HG03060 (cell line): Measurements from ENCODE around the gene PGBD5.
"Not testable (repeated sequence)": the region's sequence is repeated elsewhere in the genome, so short reads cannot be mapped to it uniquely, and the experiment has no call there.

Experiments used
- ATAC-seq: cut with Tn5 transposase; IDR thresholded peaks from one replicate; pipeline ENCODE4 v1.9.1; 2021; ENCODE audit warnings: low read depth, moderate number of reproducible peaks; ENCODE audit not compliant: unreplicated experiment

Gene PGBD5, protein sequence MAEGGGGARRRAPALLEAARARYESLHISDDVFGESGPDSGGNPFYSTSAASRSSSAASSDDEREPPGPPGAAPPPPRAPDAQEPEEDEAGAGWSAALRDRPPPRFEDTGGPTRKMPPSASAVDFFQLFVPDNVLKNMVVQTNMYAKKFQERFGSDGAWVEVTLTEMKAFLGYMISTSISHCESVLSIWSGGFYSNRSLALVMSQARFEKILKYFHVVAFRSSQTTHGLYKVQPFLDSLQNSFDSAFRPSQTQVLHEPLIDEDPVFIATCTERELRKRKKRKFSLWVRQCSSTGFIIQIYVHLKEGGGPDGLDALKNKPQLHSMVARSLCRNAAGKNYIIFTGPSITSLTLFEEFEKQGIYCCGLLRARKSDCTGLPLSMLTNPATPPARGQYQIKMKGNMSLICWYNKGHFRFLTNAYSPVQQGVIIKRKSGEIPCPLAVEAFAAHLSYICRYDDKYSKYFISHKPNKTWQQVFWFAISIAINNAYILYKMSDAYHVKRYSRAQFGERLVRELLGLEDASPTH

DNA sequence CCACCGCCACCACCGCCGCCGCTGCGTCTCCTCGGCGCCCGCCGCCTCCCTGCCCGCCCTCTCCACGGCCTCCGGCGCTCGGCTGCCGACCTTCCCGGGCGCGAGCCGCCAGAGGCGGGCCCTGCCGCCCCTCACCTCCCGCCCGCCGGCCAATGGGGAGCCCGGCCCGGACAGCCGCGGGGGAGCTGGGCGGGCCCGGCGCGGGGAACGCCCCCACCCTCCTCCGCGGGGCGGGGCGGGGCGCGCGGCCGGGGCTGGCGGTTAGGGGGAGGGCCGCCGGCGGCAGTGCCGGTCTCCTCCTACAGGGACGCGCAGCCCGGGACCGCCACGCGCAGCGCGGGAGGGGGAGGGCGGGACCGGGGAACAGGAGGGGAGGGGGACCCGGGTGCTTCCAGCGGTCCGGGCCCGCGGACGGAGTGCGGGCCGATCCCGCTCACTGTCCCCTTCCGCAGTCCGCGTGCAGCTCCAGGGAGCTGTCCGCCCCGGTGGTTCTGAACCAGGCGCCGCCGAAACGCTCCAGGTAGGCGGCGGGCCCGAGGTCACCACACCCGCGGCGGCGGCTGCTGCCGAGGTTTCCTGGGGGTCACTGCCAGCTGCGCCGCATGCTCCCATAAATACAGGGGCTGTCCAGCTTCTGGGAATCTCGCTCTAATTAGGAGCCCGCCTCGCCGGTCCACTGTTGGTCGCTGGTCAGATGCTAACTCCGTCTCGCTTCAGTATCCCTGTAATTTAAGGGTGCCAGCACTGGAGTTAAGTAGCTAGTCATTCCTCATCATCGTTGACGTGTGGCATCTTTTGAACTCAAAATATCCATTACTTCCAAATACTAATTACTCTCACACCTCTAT lies at the start of gene PGBD5:
PGBD5 (minus strand) TSS at position 87 of the 848 bp plus-strand sequence. CDS start 404 bp downstream, outside the sequence.
- no peak for ATAC-seq

DNA sequence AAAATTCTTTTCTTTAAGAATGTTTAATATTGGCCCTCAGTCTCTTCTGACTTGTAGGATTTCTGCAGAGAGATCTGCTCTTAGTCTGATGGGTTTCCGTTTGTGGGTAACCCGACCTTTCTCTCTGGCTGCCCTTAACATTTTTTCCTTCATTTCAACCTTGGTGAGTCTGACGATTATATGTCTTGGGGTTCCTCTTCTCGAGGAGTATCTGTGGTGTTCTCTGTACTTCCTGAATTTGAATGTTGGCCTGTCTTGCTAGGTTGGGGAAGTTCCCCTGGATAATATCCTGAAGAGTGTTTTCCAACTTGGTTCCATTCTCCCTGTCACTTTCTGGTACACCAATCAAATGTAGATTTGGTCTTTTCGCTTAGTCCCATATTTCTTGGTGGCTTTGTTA lies 48.8 kb upstream of the PGBD5 start:
- ATAC-seq, result not testable (repeated sequence)

DNA sequence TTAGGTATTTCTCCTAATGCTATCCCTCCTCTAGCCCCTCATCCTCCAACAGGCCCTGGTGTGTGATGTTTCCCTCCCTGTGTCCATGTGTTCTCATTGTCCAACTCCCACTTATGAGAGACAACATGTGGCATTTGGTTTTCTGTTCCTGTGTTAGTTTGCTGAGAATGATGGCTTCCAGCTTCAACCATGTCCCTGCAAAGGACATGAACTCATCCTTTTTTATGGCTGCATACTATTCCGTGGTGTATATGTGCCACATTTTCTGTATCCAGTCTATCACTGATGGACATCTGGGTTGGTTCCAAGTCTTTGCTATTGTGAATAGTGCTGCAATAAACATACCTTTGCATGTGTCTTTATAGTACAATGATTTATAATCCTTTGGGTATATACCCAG lies 44.6 kb upstream of the PGBD5 start:
- not testable (repeated sequence) for ATAC-seq

DNA sequence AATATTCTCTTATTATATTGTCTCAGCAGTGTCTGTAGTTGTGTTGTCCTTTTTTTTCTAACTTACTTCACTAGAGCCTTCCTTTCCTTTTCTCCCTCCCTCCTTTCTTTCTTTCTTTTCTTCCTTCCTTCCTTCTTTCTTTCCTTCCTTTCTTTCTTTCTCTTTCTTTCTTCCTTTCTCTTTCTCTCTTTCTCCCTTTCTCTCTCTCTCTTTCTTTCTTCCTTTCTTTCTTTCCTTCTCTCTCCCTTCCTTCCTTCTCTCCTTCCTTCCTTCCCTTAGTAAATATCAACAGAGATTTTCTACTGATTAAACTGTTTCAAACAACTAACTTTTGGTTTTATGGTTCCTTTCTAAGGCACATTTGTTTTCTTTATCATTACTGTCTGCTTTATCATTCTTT lies 43.1 kb upstream of the PGBD5 start:
- no peak for ATAC-seq

DNA sequence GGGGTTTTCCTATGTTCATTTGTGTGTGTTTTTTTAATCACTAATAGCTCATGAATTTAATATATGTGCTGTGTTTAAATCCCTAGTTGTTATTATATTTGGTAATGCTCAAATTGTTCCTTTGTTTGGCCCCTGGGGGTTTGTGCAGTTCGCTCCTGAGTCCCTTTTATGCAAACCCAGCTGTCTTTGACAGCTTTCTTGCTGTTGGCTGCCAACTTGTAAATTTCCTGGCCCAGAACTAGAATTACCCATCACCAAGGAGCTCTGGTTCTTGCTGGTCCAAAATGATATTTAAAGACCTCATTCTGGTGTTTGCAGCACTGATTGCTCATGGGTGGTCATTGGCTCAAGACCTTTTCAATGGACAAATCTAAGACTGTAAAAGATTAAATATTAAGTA lies 39.6 kb upstream of the PGBD5 start:
- no peak for ATAC-seq

DNA sequence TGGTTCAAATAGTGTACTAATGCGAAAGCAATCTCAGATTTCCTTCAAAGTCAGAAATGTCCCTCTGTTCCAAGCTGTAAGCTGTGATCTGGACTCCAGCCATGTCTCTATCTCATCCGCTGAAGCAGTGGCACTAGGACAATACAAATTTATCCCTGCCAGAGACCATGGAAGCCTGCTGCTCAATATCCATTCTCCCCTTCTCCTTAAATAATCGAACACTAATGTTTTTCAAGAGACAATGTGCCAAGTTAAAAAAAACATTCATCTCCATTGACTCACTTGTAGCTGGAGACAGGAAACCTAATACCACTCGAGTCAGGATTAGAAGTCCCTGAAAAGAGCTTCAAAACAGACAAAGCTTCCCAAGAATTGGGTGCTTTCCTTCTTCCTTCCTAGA lies 38.5 kb upstream of the PGBD5 start:
- no peak for ATAC-seq

DNA sequence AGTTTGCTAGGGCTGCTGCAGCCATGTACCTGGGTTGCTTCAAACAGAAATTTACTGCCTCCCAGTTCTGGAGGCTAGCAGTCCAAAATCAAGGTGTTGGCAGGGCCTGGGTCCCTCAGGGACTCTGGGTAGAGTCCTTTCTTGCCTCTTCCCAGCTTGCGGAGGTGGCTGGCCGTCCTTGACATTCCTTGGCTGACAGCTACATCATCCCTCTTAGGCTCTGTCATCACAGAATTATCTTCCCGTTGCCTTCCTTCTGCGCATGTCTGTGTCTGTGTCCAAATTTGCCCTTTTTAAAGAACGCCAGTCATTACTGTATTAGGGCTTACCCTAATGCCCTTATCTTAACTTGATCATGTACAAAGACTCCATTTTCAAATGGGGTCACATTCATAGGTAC lies 37.6 kb upstream of the PGBD5 start:
- no peak for ATAC-seq

DNA sequence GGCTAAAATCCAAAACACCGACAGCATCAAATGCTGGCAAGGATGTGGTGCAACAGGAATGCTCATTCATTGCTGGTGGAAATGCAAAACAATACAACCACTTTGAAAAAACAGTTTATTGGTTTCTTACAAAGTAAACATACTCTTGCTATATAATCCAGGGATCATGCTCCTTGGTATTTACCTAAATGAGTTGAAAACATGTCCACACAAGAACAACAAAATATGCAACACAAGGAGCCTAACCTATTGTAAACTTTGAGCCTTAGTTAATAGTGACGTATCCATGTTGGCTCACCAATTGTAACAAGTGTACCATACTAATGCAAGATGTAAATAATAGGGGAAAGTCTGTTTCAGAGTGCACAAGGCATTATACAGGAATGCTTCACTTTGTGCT lies 37.2 kb upstream of the PGBD5 start:
- ATAC-seq, result no peak

DNA sequence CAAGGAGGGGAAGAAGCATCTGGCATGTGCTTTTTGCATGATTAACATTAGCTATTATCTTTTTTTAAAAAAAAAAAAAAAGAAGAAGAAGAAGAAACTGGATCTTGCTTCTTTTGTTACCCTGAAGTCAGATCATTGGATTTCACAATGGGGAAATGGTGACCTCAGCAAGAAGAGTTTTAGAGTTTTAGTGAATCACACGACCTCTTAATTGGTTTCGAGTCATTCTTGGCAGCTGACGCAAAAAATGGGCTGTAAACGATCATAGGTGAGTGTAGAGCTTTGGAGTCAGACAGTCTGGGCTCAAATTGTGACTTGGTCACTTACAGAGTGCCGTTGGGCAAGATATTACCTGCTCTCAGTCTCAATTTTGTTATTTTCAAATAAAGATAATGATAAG lies 33.3 kb upstream of the PGBD5 start:
- ATAC-seq, result no peak

DNA sequence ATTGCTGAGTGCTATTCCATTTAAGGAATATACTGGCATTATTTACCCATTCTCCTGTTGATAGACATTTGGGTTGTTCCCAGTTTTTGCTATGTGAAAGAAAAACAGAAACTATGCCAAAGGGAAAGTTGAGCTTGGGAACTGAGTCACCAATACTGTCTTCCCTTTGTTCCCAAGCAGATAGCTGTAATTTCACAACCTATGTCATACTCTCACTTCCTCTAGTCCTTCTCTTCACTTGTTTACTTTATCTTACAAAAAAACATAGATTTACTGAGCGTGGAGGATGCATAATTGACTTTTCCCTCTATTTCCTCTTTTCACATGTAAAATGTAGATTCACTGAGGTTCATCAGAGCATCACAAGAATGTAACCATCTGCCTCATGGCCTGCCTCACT lies 32.4 kb upstream of the PGBD5 start:
- ATAC-seq, result no peak

DNA sequence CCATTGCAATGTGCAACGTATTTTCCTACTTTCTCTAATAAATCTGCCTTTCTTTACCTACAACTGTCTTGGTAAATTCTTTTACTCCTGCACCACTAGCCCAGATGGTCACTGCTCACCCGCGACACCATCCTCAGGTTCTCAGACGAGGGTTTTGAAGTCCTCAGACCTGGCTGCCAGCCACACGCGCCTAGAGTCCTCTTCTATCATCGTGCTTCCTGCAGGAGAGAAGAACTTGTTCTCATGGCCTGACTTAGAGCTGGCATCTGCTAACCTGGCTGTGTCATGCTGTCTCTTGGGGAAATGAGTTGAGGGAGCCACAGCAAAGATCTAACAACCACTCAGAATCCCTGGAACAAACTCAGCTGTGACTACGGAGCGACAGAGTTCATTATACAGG lies 30.3 kb upstream of the PGBD5 start:
- ATAC-seq, result no peak

DNA sequence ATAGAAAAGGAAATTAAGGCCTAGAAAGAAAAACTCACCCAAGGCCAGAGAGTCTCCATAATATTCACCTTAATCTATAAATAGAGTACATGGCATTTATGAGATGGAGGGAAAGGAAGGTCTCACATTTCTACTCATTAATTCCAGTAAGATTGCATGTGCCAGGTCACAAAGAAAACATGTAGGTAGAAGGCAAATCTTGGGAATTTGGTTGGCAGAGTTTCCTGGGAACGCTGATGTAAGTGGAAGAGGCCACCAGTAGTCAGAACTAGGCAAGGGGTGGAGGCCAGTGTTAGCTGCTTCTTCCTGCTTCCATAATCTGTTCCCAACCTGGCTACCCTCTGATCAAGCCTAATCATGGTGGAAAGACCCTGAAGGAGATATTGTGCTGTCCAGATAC lies 29.2 kb upstream of the PGBD5 start:
- no peak for ATAC-seq

DNA sequence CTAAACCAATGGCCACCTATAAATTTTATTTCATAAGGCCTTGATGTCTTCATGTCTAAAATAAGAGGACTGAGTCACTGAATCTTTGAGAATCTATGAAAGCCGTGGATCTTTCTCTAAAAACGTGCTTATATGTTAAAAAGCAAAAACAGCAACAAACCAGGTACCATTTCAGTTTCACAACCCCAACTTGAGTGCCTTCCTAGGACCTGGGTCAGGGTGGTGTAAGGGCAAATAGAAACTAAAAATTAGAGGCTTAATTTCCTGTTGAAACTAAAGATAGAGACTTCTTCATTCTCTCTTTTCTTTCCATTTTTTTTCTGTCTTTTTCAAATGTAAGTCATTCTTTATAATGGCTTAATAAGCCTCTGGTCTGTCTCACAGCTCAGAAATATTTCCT lies 27.2 kb upstream of the PGBD5 start:
- ATAC-seq, result no peak

DNA sequence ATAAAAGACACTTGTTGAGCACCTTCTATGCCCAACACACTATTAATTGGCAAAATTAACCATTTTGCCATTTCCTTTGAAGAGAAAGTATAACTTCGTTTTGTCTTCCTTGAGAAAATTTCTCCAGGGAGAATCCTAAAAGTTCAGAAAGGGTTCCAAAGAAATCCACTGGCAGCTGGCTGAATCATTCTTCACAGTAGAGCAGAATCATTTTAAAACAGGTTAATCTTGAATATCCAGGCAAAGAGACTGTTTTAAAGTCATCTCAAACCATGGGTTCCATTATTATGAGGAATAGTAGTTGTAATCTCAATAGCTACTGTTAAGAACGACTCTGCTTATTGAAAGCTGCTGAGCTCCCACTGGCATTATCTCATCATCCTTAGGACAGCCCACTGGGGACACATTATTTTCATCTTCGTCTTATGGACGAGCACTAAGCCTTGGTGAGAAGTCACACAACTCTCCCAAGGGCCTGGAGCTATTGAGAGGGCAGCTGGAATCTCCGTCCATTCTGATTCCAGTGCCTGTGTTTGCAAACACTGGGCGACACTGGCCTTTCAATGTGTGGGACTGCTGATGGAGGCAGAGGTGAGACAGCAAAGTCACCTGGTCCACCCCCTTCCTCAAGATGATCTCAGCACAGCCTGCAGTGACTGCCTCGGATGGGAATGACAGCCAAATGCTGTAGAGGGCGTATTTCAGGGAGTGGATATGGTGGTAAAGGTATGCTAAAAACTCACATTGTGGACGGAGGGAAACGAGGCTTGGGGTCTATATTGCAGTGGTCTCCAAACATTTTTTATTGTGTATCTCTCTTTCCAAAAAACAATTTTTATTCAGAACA lies 15.3 kb upstream of the PGBD5 start:
- ATAC-seq, result no peak

DNA sequence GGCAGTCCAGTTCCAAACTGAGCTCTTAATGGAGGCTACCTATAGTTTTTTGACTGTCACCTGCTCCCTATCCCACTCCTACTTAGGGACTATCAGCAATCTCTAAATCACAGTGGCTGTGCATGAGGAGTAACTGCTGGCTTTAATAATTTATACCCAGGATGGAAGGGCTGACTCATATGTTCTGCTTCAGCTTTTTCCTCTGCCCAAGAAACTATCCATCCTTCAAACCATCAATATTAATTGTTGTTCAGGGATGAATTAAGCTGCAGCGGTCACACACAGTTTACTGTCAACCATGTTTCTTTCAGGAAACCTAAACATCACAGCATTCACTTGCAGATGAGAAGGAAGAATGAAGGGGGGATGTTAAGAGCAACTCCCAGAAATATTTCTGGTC lies 9.0 kb upstream of the PGBD5 start:
- ATAC-seq, result no peak

DNA sequence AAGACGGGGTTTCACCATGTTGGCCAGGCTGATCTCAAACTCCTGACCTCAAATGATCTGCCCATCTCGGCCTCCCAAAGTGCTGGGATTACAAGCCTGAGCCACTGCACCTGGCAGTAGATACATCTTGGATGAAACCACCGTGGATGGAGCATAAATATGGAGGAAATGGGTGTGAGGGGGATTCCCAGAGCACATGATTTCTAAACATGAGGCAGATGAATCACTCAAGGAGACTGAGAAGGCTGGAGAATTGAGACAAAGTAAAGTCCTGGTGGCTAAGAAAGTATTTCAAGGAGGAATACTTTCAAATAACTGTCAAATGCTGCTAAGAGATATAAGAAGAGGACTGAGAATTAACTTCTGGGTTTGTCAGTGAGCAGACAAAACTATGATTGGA lies 5.4 kb upstream of the PGBD5 start:
- ATAC-seq, result no peak

DNA sequence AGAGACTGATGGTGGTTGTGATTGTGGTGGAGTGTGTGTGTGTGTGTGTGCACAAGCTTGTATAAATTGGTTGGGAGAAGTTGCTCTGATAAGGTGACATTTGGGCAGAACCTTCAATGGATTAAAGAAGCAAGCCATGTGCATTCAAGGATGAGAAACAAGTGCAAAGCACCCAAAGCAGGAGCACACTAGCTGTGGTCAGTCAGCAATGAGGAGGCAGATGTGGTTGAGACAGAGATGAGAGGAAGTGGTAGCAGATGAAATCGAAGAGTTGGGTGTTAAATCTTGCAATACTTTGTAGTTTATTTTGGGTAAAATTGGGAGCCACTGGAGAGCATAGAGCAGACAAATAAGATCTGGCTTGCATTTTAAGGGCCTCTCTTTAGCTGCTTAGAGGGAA lies 4.4 kb upstream of the PGBD5 start:
- no peak for ATAC-seq

DNA sequence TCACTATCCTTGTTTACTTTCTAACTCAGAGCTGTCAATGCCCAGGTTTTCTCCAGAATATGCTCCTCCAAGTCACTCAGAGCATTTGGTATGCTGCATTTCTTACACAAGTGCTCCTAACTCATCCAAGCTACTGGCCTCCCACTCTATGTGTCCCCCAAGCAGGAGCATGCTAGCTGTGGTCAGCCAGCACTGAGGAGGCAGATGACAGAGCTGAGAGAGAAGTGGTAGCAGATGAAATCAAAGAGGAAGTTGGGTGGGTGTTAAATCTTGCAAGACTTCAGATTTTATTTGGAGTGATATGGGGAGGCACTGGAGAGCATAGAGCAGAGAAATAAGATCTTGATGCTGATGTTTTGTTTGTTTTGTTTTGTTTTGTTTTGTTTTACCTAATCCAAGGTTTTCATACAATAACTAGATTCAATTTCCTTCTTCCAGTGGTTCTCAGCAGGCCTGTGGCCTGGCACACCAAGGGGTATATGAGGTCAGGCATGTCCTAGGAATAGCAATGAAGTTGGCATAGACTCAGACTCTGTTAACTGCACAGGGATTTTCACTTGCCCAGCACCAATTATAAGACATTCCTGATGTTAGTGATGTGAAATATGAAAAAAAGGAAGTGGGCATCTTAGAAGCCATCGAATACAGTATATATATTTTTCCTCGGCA lies 3.1 kb upstream of the PGBD5 start:
- ATAC-seq, result no peak

DNA sequence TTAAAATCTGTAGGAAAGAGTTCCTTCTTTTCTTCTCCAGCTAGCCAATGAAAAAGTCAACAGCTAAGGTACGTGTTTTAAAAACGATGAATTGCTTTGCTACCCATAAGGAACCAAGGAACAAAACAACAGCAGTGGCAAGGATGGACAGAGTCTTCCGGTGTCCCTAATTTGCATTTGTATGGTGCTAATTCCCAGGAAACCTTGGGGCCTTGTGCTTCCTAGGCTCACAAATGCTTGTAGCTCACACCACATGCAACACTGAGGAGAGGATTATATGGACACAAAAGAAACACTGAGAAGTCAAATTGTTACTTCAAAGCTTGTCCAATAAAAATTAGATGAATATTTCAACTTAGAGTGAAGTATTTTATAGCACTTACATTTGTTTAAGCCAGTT lies 1.8 kb upstream of the PGBD5 start:
- no peak for ATAC-seq
